Heart left ventricle (tissue), 13 donors: Measurements from ENCODE around the gene BNC2.

ENCODE experiments used
- POLR2A ChIP-seq, 2 donors: fragments of 450-650 bp; IDR thresholded peaks; one replicate each; pipeline ENCODE4 v1.6.1; 2017; ENCODE audit warnings: antibody characterized with exemption in 2 of 2, mild to moderate bottlenecking in 2 of 2, moderate library complexity in 2 of 2
- TF ChIP-seq, protein P1 (sequence below), 12 donors: fragments of 200-600 bp; sonication (generic) in 4 of 12; IDR thresholded peaks; one replicate each; pipeline versions ENCODE4 v1.5.0 to v1.8.0; 2018 to 2022; ENCODE audit warnings: antibody characterized with exemption in 12 of 12, mild to moderate bottlenecking in 5 of 12
- donor health status: ischemic (EF 13 %, LVEDD 7.1; RV severe dilation, severe dysfunction).
- donor health status: DM: no; HTN: yes; CAD: no.
- donor health status: DM: no; HTN: no; CAD: no.
- donor health status: ischemic (EF 25% LVEDD 6.9; RV normal size, moderate dysfunction).
- donor health status: ischemic (EF 25% LVEDD 5.7; RV mildly dilated, moderate dysfunction).
- donor health status: ischemic (EF 35%, LVEDD 5.7; RV mildly dilated, moderate dysfunction).
- donor health status: nonischemic (EF 11% LVEDD 7.7; RV severe dilation, severe dysfunction).
- donor health status: DM: yes; HTN: yes; CAD: no.
- donor health status: PGD.
- donor health status: ischemic (EF 29% LVEDD 5.4; RV normal size, mild dysfunction).
- donor health status: nonischemic (EF 23%, LVEDD 6.1; RV moderate dilation, normal function).

DNA sequence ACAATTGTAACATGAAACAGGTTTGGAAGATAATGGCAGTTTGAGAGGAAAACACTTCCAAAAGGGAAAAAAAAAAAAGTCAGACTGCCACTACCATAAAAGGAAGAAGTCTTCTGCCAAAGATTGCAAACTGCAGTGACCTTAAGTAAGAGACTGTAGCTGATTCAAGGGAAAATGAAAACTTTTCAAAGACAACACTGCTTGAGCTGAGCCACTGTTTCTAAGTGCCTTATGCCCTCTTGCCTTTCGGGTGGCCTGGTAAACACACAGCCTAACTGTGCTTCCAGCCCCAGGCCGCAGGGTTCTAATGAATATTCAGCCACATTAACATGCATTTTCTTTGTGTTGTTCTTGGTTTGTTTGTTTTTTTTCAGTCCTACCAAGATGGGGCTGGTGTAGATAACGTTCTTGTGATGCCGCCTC, 354.6 kb downstream of the BNC2 start:
- TF ChIP-seq, protein P1, sequence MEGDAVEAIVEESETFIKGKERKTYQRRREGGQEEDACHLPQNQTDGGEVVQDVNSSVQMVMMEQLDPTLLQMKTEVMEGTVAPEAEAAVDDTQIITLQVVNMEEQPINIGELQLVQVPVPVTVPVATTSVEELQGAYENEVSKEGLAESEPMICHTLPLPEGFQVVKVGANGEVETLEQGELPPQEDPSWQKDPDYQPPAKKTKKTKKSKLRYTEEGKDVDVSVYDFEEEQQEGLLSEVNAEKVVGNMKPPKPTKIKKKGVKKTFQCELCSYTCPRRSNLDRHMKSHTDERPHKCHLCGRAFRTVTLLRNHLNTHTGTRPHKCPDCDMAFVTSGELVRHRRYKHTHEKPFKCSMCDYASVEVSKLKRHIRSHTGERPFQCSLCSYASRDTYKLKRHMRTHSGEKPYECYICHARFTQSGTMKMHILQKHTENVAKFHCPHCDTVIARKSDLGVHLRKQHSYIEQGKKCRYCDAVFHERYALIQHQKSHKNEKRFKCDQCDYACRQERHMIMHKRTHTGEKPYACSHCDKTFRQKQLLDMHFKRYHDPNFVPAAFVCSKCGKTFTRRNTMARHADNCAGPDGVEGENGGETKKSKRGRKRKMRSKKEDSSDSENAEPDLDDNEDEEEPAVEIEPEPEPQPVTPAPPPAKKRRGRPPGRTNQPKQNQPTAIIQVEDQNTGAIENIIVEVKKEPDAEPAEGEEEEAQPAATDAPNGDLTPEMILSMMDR (IDR thresholded peaks at IDR 0.05), result no peak
- no peak for TF ChIP-seq POLR2A (IDR thresholded peaks at IDR 0.05)
